GM10266 (cell line): ENCODE results near the gene IYD.

ENCODE experiments used
- DNase-seq: peaks from one replicate; pipeline ENCODE4 v3.0.0; 2012; ENCODE audit errors: extremely low spot score
- CTCF ChIP-seq: IDR thresholded peaks from 2 replicates; pipeline ENCODE4 v1.5.1; 2012; ENCODE audit warnings: mild to moderate bottlenecking, low read depth; ENCODE audit not compliant: control insufficient read depth, insufficient read depth; ENCODE audit errors: missing control alignments

IYD gene

GRCh38 chr6:150418827-150419594, 50.2 kb downstream of the IYD start:
- peak; percentile 61 for TF ChIP-seq CTCF
- peak; percentile 38 for DNase-seq

- no peak for DNase-seq
- TF ChIP-seq CTCF = no peak
Measured at GRCh38 chr6:150420428-150420827, 51.6 kb downstream of the IYD start.

GRCh38 chr6:150420926-150421325, 52.1 kb downstream of the IYD start:
- TF ChIP-seq CTCF = no peak

GRCh38 chr6:150425508-150425907, 56.7 kb downstream of the IYD start:
- no peak for TF ChIP-seq CTCF
- DNase-seq = no peak

More at GRCh38 chr6:150420926-150421325, 52.1 kb downstream of the IYD start:
- DNase-seq = no peak

GRCh38 chr6:150426198-150426597, 57.4 kb downstream of the IYD start:
- TF ChIP-seq CTCF = no peak

GRCh38 chr6:150427037-150427602, 58.3 kb downstream of the IYD start:
- no peak for TF ChIP-seq CTCF
- no peak for DNase-seq

More at GRCh38 chr6:150426198-150426597, 57.4 kb downstream of the IYD start:
- DNase-seq = no peak

- no peak for DNase-seq
- TF ChIP-seq CTCF = no peak
Measured at GRCh38 chr6:150427843-150428242, 59.0 kb downstream of the IYD start.
